GM12878 (cell line): Measurements from ENCODE around the gene WNK1. TPM values are rescaled to one million over a fixed set of nuclear protein-coding genes. Genes with fewer than 3 reads are reported as not detected.

Experiments used
- ATAC-seq: fragments of 200-7000 bp; cut with Tn5 transposase; 3 replicates; pipeline ENCODE4 v1.9.1; 2020; ENCODE audit warnings: mild to moderate bottlenecking, moderate library complexity
- BruUV-seq: library from RNA; stranded (reverse); fragments of 400-500 nt; replicated peaks from 2 replicates; lab custom pipeline; 2021; lab: Mats Ljungman, UMichigan
- CTCF ChIA-PET: fragments of 300-600 bp; sonication (Branson Sonifier 250); formaldehyde crosslinking; extraction: SDS; loops from one replicate; lab custom pipeline; 2021; ENCODE audit warnings: inconsistent platforms; lab: Yijun Ruan, JAX
- POLR2A ChIA-PET: fragments of 350-600 bp; formaldehyde crosslinking; extraction: SDS; loops from one replicate; lab custom pipeline; 2021; ENCODE audit warnings: inconsistent platforms; lab: Charles Lee
- RAD21 ChIA-PET: fragments of 300-600 bp; sonication (Branson Sonifier 250); formaldehyde crosslinking; loops from one replicate; lab custom pipeline; 2023; ENCODE audit warnings: antibody characterized with exemption; ENCODE audit not compliant: unreplicated experiment; lab: Charles Lee
- SMC1A ChIA-PET: fragments of 300-600 bp; sonication (Branson Sonifier 250); formaldehyde crosslinking; loops from one replicate; lab custom pipeline; 2023; ENCODE audit not compliant: unreplicated experiment, uncharacterized antibody; lab: Charles Lee
- DNase-seq: peaks from one replicate; pipeline ENCODE4 v3.0.0-alpha.2; 2011; ENCODE audit warnings: low read depth, low spot score
- FAIRE-seq: peaks from 3 replicates; lab custom pipeline; 2011; peaks lifted over from hg19 to GRCh38; lab: Jason Lieb, UNC
- H2AFZ ChIP-seq: 2 replicates; pipeline ENCODE4 v1.6.0; 2011; ENCODE audit warnings: low read depth, low read length, control low read depth; ENCODE audit not compliant: control insufficient read depth
- H3K27ac ChIP-seq: 2 replicates; pipeline ENCODE4 v1.5.1; 2011; ENCODE audit warnings: control low read depth; ENCODE audit not compliant: control insufficient read depth, insufficient read depth
- H3K27me3 ChIP-seq, 2 experiments: replicated peaks in 1 of 2; 2 replicates each; pipeline versions ENCODE4 v1.6.0 to v1.6.1; 2011; ENCODE audit warnings: low read length in 1 of 2; ENCODE audit not compliant: control insufficient read depth in 2 of 2, insufficient read depth in 2 of 2
- H3K36me3 ChIP-seq, 2 experiments: 2 replicates each; pipeline ENCODE4 v1.5.1; 2011; ENCODE audit warnings: low read length in 1 of 2; ENCODE audit not compliant: control insufficient read depth in 2 of 2, insufficient read depth in 2 of 2
- H3K4me1 ChIP-seq: 2 replicates; pipeline ENCODE4 v1.6.1; 2011; ENCODE audit warnings: mild to moderate bottlenecking, low read length, moderate library complexity, mixed read lengths; ENCODE audit not compliant: control insufficient read depth, insufficient read depth
- H3K4me2 ChIP-seq: 2 replicates; pipeline ENCODE4 v1.6.0; 2011; ENCODE audit warnings: control low read depth; ENCODE audit not compliant: control insufficient read depth, insufficient read depth
- H3K4me3 ChIP-seq: fragments of 200-600 bp; sonication (generic); 2 replicates; pipeline ENCODE4 v1.5.1; 2016
- H3K79me2 ChIP-seq: 2 replicates; pipeline ENCODE4 v1.6.0; 2011; ENCODE audit warnings: low read length; ENCODE audit not compliant: control insufficient read depth, insufficient read depth
- H3K9ac ChIP-seq: 2 replicates; pipeline ENCODE4 v1.8.0; 2011; ENCODE audit warnings: low read length, control low read depth, mixed read lengths; ENCODE audit not compliant: control insufficient read depth, insufficient read depth
- H3K9me3 ChIP-seq: replicated peaks from 3 replicates; pipeline ENCODE4 v1.5.1; 2011; ENCODE audit warnings: mild to moderate bottlenecking, low read length; ENCODE audit not compliant: control insufficient read depth, insufficient read depth
- H4K20me1 ChIP-seq: 2 replicates; pipeline ENCODE4 v1.6.0; 2011; ENCODE audit not compliant: control insufficient read depth, insufficient read depth
- BCL3 ChIP-seq: IDR thresholded peaks from 2 replicates; pipeline ENCODE4 v1.6.1; 2011; ENCODE audit warnings: borderline replicate concordance, low read depth, mild to moderate bottlenecking, moderate library complexity, low read length; ENCODE audit not compliant: insufficient read depth, poor library complexity, severe bottlenecking
- RCOR1 ChIP-seq: conservative IDR thresholded peaks from 2 replicates; pipeline ENCODE4 v1.6.1; 2012; ENCODE audit warnings: low read depth, low read length, improper control_type of control experiment
- WGBS: methylation state at CpG from one replicate; pipeline ENCODE4 v1.1.6; 2016; ENCODE audit warnings: low lambda C conversion rate; ENCODE audit not compliant: insufficient replicate concordance, insufficient coverage; ENCODE audit errors: missing lambda C conversion rate; 5-methylcytosine and 5-hydroxymethylcytosine counted together
- in situ Hi-C: fragments of 300-500 bp; cut with MboI; formaldehyde crosslinking; loops from 9 replicates; pipeline ENCODE4 v1.14.3; 2018; ENCODE audit warnings: mixed read lengths
- intact Hi-C: fragments of 100-400 bp; cut with micrococcal nuclease; formaldehyde crosslinking; loops from one replicate; pipeline ENCODE4 v1.14.2; 2022; ENCODE audit not compliant: unreplicated experiment
- polyA plus RNA-seq, 11 experiments: library from polyadenylated mRNA; depleted of rRNA in 4 of 11; unstranded in 6 of 11; stranded (reverse) in 5 of 11; fragments of >200 nt; fragmentation: Nextera tagmentation in 4 of 11; fragmentation: Illumina TruSeq in 1 of 11; extraction: Ambion mirVana in 4 of 11; extraction: Trizol in 1 of 11; gene quantifications; 1 replicate in 1 of 11; 2 replicates in 10 of 11; pipeline versions ENCODE4 v1.2.1 to v1.2.3, GENCODE V29; 2011 to 2016; ENCODE audit warnings: inconsistent platforms in 2 of 11, missing spikeins in 2 of 11, low read depth in 1 of 11
- total RNA-seq, 4 experiments: library from RNA; depleted of rRNA in 3 of 4; stranded (reverse); fragments of >200 nt in 3 of 4; fragmentation: Illumina TruSeq in 1 of 4; extraction: Trizol in 1 of 4; gene quantifications; 2 replicates each; pipeline versions ENCODE4 v1.2.1 to v1.2.3, GENCODE V29; 2013 to 2021

WNK1 gene
- total and polyA plus RNA-seq, 10 of the 15 experiments (the other 5 are each of a cell fraction or from before 2014, with no cell fraction given): 9.6 to 151 (median 86.6) TPM

GRCh38 chr12:911191-911826 is 158.9 kb downstream of the WNK1 start:
- in situ Hi-C loops (no loop called here), intact Hi-C loops (no loop called here)
- WGBS: 90% methylated on average over 10 of the region's 10 CpGs
- ChIA-PET CTCF (interaction anchor here (0.6 to 1.7 kb wide), 2 partner anchors 331 to 337 kb away, joined by 4 read pairs; no protein-coding TSS in a partner anchor), SMC1A (interaction anchor here (1.0 to 1.9 kb wide), 3 partner anchors 10 to 182 kb away, joined by 3 to 6 read pairs (median 3); no protein-coding TSS in a partner anchor), POLR2A (interaction anchor here (0.6 kb wide), 1 partner anchor 223 kb away, joined by 3 read pairs; no protein-coding TSS in a partner anchor), RAD21 (no interaction called here)
- Histone ChIP-seq H2AFZ (no peak overlapping the region), H3K4me1 (no peaks in the 10 kb centered on the region), H4K20me1 (no peaks in the 10 kb centered on the region), H3K4me2 (no peak overlapping the region), H3K36me3 (peaks cover 20 to 64% of the 10 kb centered on the region in 2 experiments), H3K27ac (no peak overlapping the region), H3K9me3 (no peaks in the 10 kb centered on the region), H3K9ac (no peak overlapping the region), H3K79me2 (no peaks in the 10 kb centered on the region), H3K4me3 (no peak overlapping the region), H3K27me3 (no peaks in the 10 kb centered on the region)
- no peak for ATAC-seq
- no TSS peak for BruUV-seq
- DNase-seq: no peak
- TF ChIP-seq RCOR1 (no peak), BCL3 (no peak)
- FAIRE-seq: no peak
